Endodermal cell (in vitro differentiated cells): ENCODE results near the gene PIGW. TPM values are rescaled to one million over a fixed set of nuclear protein-coding genes. Genes with fewer than 3 reads are reported as not detected.
A peak's percentile ranks its signal among the peaks of the same experiment; 100 is the strongest.
"Not testable (repeated sequence)": the region's sequence is repeated elsewhere in the genome, so short reads cannot be mapped to it uniquely, and the experiment has no call there.

ENCODE experiments used
- DNase-seq: peaks from one replicate; pipeline ENCODE4 v3.0.0-alpha.2; 2017
- H3K27ac ChIP-seq: 2 replicates; pipeline ENCODE4 v1.5.1; 2013; ENCODE audit warnings: mild to moderate bottlenecking, low read depth, low read length, moderate library complexity
- H3K27me3 ChIP-seq: 2 replicates; pipeline ENCODE4 v1.6.1; 2013; ENCODE audit warnings: mild to moderate bottlenecking, low read length, moderate library complexity; ENCODE audit not compliant: insufficient read depth, control insufficient read depth, poor library complexity, severe bottlenecking
- H3K36me3 ChIP-seq: 2 replicates; pipeline ENCODE4 v1.7.0; 2013; ENCODE audit warnings: mild to moderate bottlenecking, low read length, moderate library complexity; ENCODE audit not compliant: control insufficient read depth, insufficient read depth
- H3K4me1 ChIP-seq: one replicate; pipeline ENCODE4 v1.7.0; 2013; ENCODE audit warnings: low read length; ENCODE audit not compliant: control insufficient read depth, insufficient read depth
- H3K4me3 ChIP-seq: 2 replicates; pipeline ENCODE4 v1.5.1; 2013; ENCODE audit warnings: mild to moderate bottlenecking, low read length, moderate library complexity
- H3K9ac ChIP-seq: 2 replicates; pipeline ENCODE4 v1.6.1; 2013; ENCODE audit warnings: mild to moderate bottlenecking, low read length, moderate library complexity; ENCODE audit not compliant: poor library complexity, severe bottlenecking; ENCODE audit errors: extremely low read depth
- H3K9me3 ChIP-seq: 2 replicates; pipeline ENCODE4 v1.6.1; 2013; ENCODE audit warnings: mild to moderate bottlenecking, low read length, moderate library complexity; ENCODE audit not compliant: control insufficient read depth
- H3K27ac Mint-ChIP-seq: 2 replicates; pipeline ENCODE4 v1.8.0; 2020; ENCODE audit warnings: mixed read lengths
- H3K27me3 Mint-ChIP-seq: 2 replicates; pipeline ENCODE4 v1.8.0; 2021; ENCODE audit warnings: mild to moderate bottlenecking, mixed read lengths; ENCODE audit not compliant: insufficient read depth
- H3K36me3 Mint-ChIP-seq: 2 replicates; pipeline ENCODE4 v1.8.0; 2020; ENCODE audit warnings: low read depth, mixed read lengths
- H3K4me1 Mint-ChIP-seq: 2 replicates; pipeline ENCODE4 v1.8.0; 2020; ENCODE audit warnings: mixed read lengths
- H3K4me3 Mint-ChIP-seq: 2 replicates; pipeline ENCODE4 v1.8.0; 2020; ENCODE audit warnings: mild to moderate bottlenecking, moderate library complexity, mixed read lengths
- H3K9me3 Mint-ChIP-seq: 2 replicates; pipeline ENCODE4 v1.8.0; 2020; ENCODE audit warnings: mild to moderate bottlenecking, mixed read lengths
- CTCF ChIP-seq: fragments of 200-600 bp; sonication (generic); conservative IDR thresholded peaks from 2 replicates; pipeline ENCODE4 v1.5.0; 2021; ENCODE audit warnings: antibody characterized with exemption, mild to moderate bottlenecking
- WGBS, 2 experiments: methylation state at CpG; one replicate each; pipeline versions ENCODE4 v1.1.5 to v1.1.7; 2013; ENCODE audit warnings: missing lambda C conversion rate in 2 of 2, mixed read lengths in 1 of 2; ENCODE audit not compliant: insufficient coverage in 1 of 2, insufficient read length in 1 of 2; 5-methylcytosine and 5-hydroxymethylcytosine counted together
- total RNA-seq, 2 donors: library from RNA; stranded (reverse); fragmentation: NEBNext Ultra II Directional in 1 of 2; extraction: Animal tissue kit (Norgen Biotek cat#: 25700) in 1 of 2; gene quantifications; 2 replicates in 1 of 2; 3 replicates in 1 of 2; pipeline ENCODE4 v1.2.1, GENCODE V29; 2021

The PIGW gene
- total RNA-seq, 2 donors from 2014 or later, result 10.8 to 16.6 TPM

GRCh38 chr17:36507266-36507665 is 27.5 kb upstream of the PIGW start:
- Histone ChIP-seq H3K9ac (no peak overlapping the region), H3K27ac (no peak overlapping the region), H3K36me3 (peaks cover 94% of the 10 kb centered on the region), H3K27me3 (no peaks in the 10 kb centered on the region), H3K9me3 (no peaks in the 10 kb centered on the region), H3K4me1 (peaks cover 6% of the 10 kb centered on the region), H3K4me3 (no peak overlapping the region)
- no peak overlapping the region for H3K27ac Mint-ChIP-seq
- no peaks in the 10 kb centered on the region for H3K9me3 Mint-ChIP-seq
- 83 to 92% methylated on average over 1 to 6 of the region's 6 CpGs for WGBS, 2 experiments
- H3K4me3 Mint-ChIP-seq, result no peak overlapping the region
- H3K36me3 Mint-ChIP-seq, result peaks cover 71% of the 10 kb centered on the region
- no peak for TF ChIP-seq CTCF
- DNase-seq, result peak; percentile 28
- H3K4me1 Mint-ChIP-seq, result no peaks in the 10 kb centered on the region
- H3K27me3 Mint-ChIP-seq, result no peaks in the 10 kb centered on the region

- H3K4me1 ChIP-seq, H3K27me3 ChIP-seq, H3K27ac Mint-ChIP-seq, H3K9ac ChIP-seq, H3K4me3 Mint-ChIP-seq, H3K27ac ChIP-seq, H3K4me3 ChIP-seq, H3K9me3 ChIP-seq, H3K9me3 Mint-ChIP-seq, H3K4me1 Mint-ChIP-seq, H3K27me3 Mint-ChIP-seq: not testable (repeated sequence)
- peaks cover 72% of the 10 kb centered on the region for H3K36me3 Mint-ChIP-seq
- H3K36me3 ChIP-seq, result peaks cover 92% of the 10 kb centered on the region
- 80 to 92% methylated on average over 1 to 2 of the region's 2 CpGs for WGBS, 2 experiments
- peak; percentile 17 for DNase-seq
Observed at GRCh38 chr17:36508439-36508838, 26.3 kb upstream of the PIGW start.

- Mint-ChIP-seq H3K4me3 (no peak overlapping the region), H3K36me3 (peaks cover 70% of the 10 kb centered on the region), H3K4me1 (no peaks in the 10 kb centered on the region), H3K27me3 (no peaks in the 10 kb centered on the region), H3K27ac (no peak overlapping the region), H3K9me3 (no peaks in the 10 kb centered on the region)
- Histone ChIP-seq H3K4me1 (no peaks in the 10 kb centered on the region), H3K36me3 (peaks cover 92% of the 10 kb centered on the region), H3K27me3 (no peaks in the 10 kb centered on the region), H3K9ac (no peak overlapping the region), H3K9me3 (no peaks in the 10 kb centered on the region), H3K27ac (no peak overlapping the region), H3K4me3 (no peak overlapping the region)
- TF ChIP-seq CTCF, result no peak
- 97 to 100% methylated on average over 6 to 9 of the region's 9 CpGs for WGBS, 2 experiments
- DNase-seq, result no peak
Observed at GRCh38 chr17:36509272-36509985, 25.4 kb upstream of the PIGW start.

- Histone ChIP-seq H3K9ac (no peak overlapping the region), H3K36me3 (peaks cover 93% of the 10 kb centered on the region), H3K27ac (no peak overlapping the region), H3K27me3 (no peaks in the 10 kb centered on the region), H3K9me3 (no peaks in the 10 kb centered on the region), H3K4me3 (no peak overlapping the region), H3K4me1 (no peaks in the 10 kb centered on the region)
- peak; percentile 39 for DNase-seq
- no peak for TF ChIP-seq CTCF
- Mint-ChIP-seq H3K9me3 (no peaks in the 10 kb centered on the region), H3K36me3 (peaks cover 67% of the 10 kb centered on the region), H3K27me3 (no peaks in the 10 kb centered on the region), H3K4me1 (no peaks in the 10 kb centered on the region), H3K27ac (no peak overlapping the region), H3K4me3 (no peak overlapping the region)
- 92 to 93% methylated on average over 12 to 14 of the region's 14 CpGs for WGBS, 2 experiments
Observed at GRCh38 chr17:36510636-36511035, 24.2 kb upstream of the PIGW start.
